PC-9 (cell line): ENCODE data around the gene CARS2. TPM values are rescaled to one million over a fixed set of nuclear protein-coding genes. Genes with fewer than 3 reads are reported as not detected.

Source experiments
- BruUV-seq: library from RNA; stranded (reverse); fragments of 400-500 nt; replicated peaks from 2 replicates; lab custom pipeline; 2021; lab: Mats Ljungman, UMichigan
- CTCF ChIA-PET: fragments of 300-600 bp; sonication (Branson Sonifier 250); formaldehyde crosslinking; loops from one replicate; lab custom pipeline; 2022; ENCODE audit warnings: antibody characterized with exemption; lab: Charles Lee
- POLR2A ChIA-PET: fragments of 300-600 bp; sonication (Branson Sonifier 250); formaldehyde crosslinking; loops from one replicate; lab custom pipeline; 2022; ENCODE audit warnings: antibody characterized with exemption; ENCODE audit not compliant: unreplicated experiment; lab: Charles Lee
- DNase-seq, 2 experiments: peaks; one replicate each; pipeline versions ENCODE4 v3.0.0 to v3.0.0-alpha.2; 2015 to 2022; ENCODE audit warnings: mixed read lengths in 1 of 2
- H2AFZ ChIP-seq: fragments of 200-600 bp; sonication (generic); 2 replicates; pipeline ENCODE4 v1.8.1; 2017; ENCODE audit warnings: antibody characterized with exemption
- H3F3A ChIP-seq: fragments of 200-600 bp; sonication (generic); 2 replicates; pipeline ENCODE4 v1.8.1; 2017; ENCODE audit warnings: antibody characterized with exemption, mild to moderate bottlenecking, low read depth; ENCODE audit not compliant: insufficient read depth
- H3K27ac ChIP-seq: fragments of 200-600 bp; sonication (generic); 2 replicates; pipeline ENCODE4 v1.6.1; 2016; ENCODE audit warnings: mixed run types
- H3K27me3 ChIP-seq: fragments of 200-600 bp; sonication (generic); 2 replicates; pipeline ENCODE4 v1.6.1; 2016; ENCODE audit warnings: low read depth, mixed run types; ENCODE audit not compliant: insufficient read depth
- H3K36me3 ChIP-seq: fragments of 200-600 bp; sonication (generic); 2 replicates; pipeline ENCODE4 v1.6.1; 2016; ENCODE audit warnings: low read depth, mixed run types
- H3K4me1 ChIP-seq: fragments of 200-600 bp; sonication (generic); replicated peaks from 2 replicates; pipeline ENCODE4 v1.6.1; 2016; ENCODE audit warnings: mixed run types; ENCODE audit not compliant: insufficient read depth
- H3K4me2 ChIP-seq: fragments of 200-600 bp; sonication (generic); 2 replicates; pipeline ENCODE4 v1.6.1; 2017; ENCODE audit warnings: mixed run types
- H3K4me3 ChIP-seq: fragments of 200-600 bp; sonication (generic); 2 replicates; pipeline ENCODE4 v1.6.1; 2016; ENCODE audit warnings: mixed run types
- H3K79me2 ChIP-seq: fragments of 200-600 bp; sonication (generic); 2 replicates; pipeline ENCODE4 v1.6.1; 2017; ENCODE audit warnings: low read depth, mixed run types
- H3K9me2 ChIP-seq: fragments of 200-600 bp; sonication (generic); 2 replicates; pipeline ENCODE4 v1.8.1; 2017; ENCODE audit warnings: mild to moderate bottlenecking; ENCODE audit not compliant: insufficient read depth
- H3K9me3 ChIP-seq: fragments of 200-600 bp; sonication (generic); 2 replicates; pipeline ENCODE4 v1.8.1; 2016; ENCODE audit warnings: low read depth; ENCODE audit not compliant: insufficient read depth
- H4K20me1 ChIP-seq: fragments of 200-600 bp; sonication (generic); 2 replicates; pipeline ENCODE4 v1.8.1; 2017; ENCODE audit not compliant: insufficient read depth
- EZH2 ChIP-seq: fragments of 200-600 bp; sonication (generic); IDR thresholded peaks from 2 replicates; pipeline ENCODE4 v1.8.0; 2017; ENCODE audit warnings: antibody characterized with exemption, low read depth
- intact Hi-C: fragments of 100-400 bp; cut with micrococcal nuclease; formaldehyde crosslinking; loops from one replicate; pipeline ENCODE4 v1.10.0; 2022; ENCODE audit not compliant: unreplicated experiment
- total RNA-seq: library from RNA; stranded (reverse); gene quantifications from 2 replicates; pipeline ENCODE4 v1.2.3, GENCODE V29; 2021
- TF ChIP-seq, protein P1 (sequence below): fragments of 200-600 bp; sonication (generic); conservative IDR thresholded peaks from 2 replicates; pipeline ENCODE4 v1.6.1; 2017; ENCODE audit warnings: mixed run types, antibody characterized with exemption, mild to moderate bottlenecking, moderate library complexity

Gene CARS2
- total RNA-seq, 1 experiment from 2014 or later: 67.0 TPM

DNA sequence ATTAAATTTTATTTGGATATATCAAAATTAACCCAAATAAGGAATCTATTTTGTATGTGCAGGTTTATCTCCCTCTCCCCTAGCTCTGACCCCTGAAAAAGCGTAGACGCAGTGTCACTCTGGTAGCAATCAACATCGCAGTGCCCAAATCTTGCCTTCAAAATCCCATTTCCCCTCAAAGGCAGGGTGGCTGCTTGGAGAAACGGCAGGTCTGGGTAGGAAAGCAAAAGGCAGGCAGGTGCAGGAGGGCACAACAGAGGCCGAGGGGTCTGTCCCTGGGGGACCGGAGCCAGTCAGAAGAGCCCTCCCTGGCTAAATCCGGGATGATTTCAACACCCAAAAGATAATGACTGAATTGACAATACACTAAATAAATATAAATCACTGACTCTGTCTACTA, 48.7 kb downstream of the CARS2 start:
- no peaks in the 10 kb centered on the region for H3F3A ChIP-seq
- no peak overlapping the region for H3K27ac ChIP-seq
- H3K36me3 ChIP-seq: peaks cover 15% of the 10 kb centered on the region; the same call in 1 of the 2 replicates
- no TSS peak for BruUV-seq
- no peak for DNase-seq
- no peaks in the 10 kb centered on the region for H4K20me1 ChIP-seq
- H3K79me2 ChIP-seq: no peaks in the 10 kb centered on the region
- no peaks in the 10 kb centered on the region for H3K9me3 ChIP-seq
- TF ChIP-seq EZH2: no peak
- intact Hi-C loops: no loop called here
- H3K27me3 ChIP-seq: no peaks in the 10 kb centered on the region
- no peak overlapping the region for H2AFZ ChIP-seq
- no peaks in the 10 kb centered on the region for H3K4me1 ChIP-seq
- CTCF ChIA-PET: no interaction called here
- no peak overlapping the region for H3K4me2 ChIP-seq
- no peaks in the 10 kb centered on the region for H3K9me2 ChIP-seq
- no peak overlapping the region for H3K4me3 ChIP-seq
- POLR2A ChIA-PET: interaction anchor here (0.6 kb wide), 1 partner anchor 556 kb away, joined by 3 read pairs; no protein-coding TSS in a partner anchor

DNA sequence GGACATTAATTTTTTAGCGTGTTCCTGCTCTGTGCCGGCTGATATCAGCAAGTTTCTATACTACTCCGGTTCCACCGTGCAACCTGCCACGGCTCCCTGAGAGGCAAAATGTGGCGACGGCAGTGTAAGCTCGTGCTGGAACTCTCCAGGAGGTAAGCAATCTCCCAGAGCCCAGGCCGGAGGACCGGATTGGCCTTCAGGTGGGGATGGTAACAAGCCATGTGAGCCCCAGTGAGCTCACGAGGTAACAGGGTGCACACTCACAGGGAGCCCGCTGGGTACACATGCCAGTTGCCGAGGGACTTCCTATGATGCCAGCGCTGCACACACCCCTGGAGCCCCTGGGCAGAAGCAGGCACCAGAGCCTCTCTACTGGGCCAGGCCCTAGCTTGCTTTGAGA, 52.1 kb downstream of the CARS2 start:
- CTCF ChIA-PET: interaction anchor here (0.6 kb wide), 1 partner anchor 148 kb away, joined by 6 read pairs; no protein-coding TSS in a partner anchor

DNA sequence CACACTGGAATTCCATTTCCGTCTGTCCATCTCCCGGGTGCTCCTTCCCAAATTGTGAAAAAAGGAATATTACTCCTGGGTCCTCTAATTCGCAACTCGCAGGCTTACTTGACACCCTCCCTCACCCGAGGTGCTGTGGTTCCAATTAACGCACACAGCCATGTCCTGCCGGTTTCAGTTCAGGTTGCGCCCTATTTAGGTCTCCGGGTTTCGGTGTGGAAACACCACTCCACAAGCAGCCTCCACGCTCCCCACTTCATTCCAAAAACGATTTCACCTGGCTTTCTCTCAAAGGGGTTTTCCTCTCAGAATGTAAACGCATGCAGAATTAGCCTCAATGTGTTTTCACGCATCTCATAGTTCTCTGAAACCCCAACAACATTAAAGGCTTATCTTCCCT, 52.6 kb downstream of the CARS2 start:
- H3K4me1 ChIP-seq: no peaks in the 10 kb centered on the region
- POLR2A ChIA-PET: no interaction called here
- intact Hi-C loops: no loop called here
- no peak overlapping the region for H3K4me3 ChIP-seq
- CTCF ChIA-PET: no interaction called here
- no peaks in the 10 kb centered on the region for H3K9me2 ChIP-seq
- no peaks in the 10 kb centered on the region for H3F3A ChIP-seq
- no peak overlapping the region for H3K27ac ChIP-seq
- DNase-seq: no peak
- no peaks in the 10 kb centered on the region for H3K79me2 ChIP-seq
- H3K36me3 ChIP-seq: no peaks in the 10 kb centered on the region
- BruUV-seq: no TSS peak
- TF ChIP-seq, protein P1, sequence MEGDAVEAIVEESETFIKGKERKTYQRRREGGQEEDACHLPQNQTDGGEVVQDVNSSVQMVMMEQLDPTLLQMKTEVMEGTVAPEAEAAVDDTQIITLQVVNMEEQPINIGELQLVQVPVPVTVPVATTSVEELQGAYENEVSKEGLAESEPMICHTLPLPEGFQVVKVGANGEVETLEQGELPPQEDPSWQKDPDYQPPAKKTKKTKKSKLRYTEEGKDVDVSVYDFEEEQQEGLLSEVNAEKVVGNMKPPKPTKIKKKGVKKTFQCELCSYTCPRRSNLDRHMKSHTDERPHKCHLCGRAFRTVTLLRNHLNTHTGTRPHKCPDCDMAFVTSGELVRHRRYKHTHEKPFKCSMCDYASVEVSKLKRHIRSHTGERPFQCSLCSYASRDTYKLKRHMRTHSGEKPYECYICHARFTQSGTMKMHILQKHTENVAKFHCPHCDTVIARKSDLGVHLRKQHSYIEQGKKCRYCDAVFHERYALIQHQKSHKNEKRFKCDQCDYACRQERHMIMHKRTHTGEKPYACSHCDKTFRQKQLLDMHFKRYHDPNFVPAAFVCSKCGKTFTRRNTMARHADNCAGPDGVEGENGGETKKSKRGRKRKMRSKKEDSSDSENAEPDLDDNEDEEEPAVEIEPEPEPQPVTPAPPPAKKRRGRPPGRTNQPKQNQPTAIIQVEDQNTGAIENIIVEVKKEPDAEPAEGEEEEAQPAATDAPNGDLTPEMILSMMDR: no peak
- no peak for TF ChIP-seq EZH2
- no peak overlapping the region for H2AFZ ChIP-seq
- no peak overlapping the region for H3K4me2 ChIP-seq
- no peaks in the 10 kb centered on the region for H4K20me1 ChIP-seq
- H3K9me3 ChIP-seq: no peaks in the 10 kb centered on the region
- H3K27me3 ChIP-seq: no peaks in the 10 kb centered on the region

More for the DNA sequence above, 52.1 kb downstream of the CARS2 start:
- Histone ChIP-seq H3K9me2 (no peaks in the 10 kb centered on the region), H3K36me3 (no peaks in the 10 kb centered on the region), H3F3A (no peaks in the 10 kb centered on the region), H3K9me3 (no peaks in the 10 kb centered on the region), H2AFZ (no peak overlapping the region), H3K4me3 (no peak overlapping the region), H3K27me3 (no peaks in the 10 kb centered on the region), H3K4me2 (no peak overlapping the region), H3K79me2 (no peaks in the 10 kb centered on the region), H3K27ac (no peak overlapping the region), H3K4me1 (no peaks in the 10 kb centered on the region), H4K20me1 (no peaks in the 10 kb centered on the region)
- intact Hi-C loops: no loop called here
- DNase-seq: no peak
- POLR2A ChIA-PET: no interaction called here
- no peak for TF ChIP-seq EZH2
- TF ChIP-seq, protein P1: no peak
- BruUV-seq: no TSS peak

DNA sequence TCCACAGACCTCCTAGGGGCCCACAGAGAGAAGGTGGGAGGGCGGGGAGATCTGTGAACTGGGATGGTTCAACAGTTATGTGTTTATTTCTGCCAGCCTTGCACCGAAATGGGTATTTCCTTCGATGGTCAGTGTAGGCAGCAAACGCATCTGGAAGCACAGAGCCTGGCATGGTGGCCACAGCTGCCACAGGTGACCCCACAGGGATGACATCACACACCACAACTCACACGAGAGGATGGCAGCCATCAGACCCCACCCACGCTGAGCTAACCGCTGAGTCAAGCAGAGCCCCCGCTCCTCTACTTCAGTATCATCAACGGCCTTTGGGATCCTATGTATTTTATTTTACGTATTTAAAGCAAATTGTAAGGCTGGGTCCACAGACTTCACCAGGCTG, 53.2 kb downstream of the CARS2 start:
- Histone ChIP-seq H3K27ac (no peak overlapping the region), H3K27me3 (no peaks in the 10 kb centered on the region), H3K79me2 (no peaks in the 10 kb centered on the region), H2AFZ (no peak overlapping the region), H3K9me2 (no peaks in the 10 kb centered on the region), H3K4me3 (no peak overlapping the region), H3K4me1 (no peaks in the 10 kb centered on the region), H3F3A (no peaks in the 10 kb centered on the region), H3K4me2 (no peak overlapping the region), H3K9me3 (no peaks in the 10 kb centered on the region), H4K20me1 (no peaks in the 10 kb centered on the region), H3K36me3 (no peaks in the 10 kb centered on the region)
- no peak for DNase-seq
- CTCF ChIA-PET: no interaction called here
- intact Hi-C loops: no loop called here
- TF ChIP-seq, protein P1: no peak
- TF ChIP-seq EZH2: no peak
- POLR2A ChIA-PET: no interaction called here
- no TSS peak for BruUV-seq
